GM12865 (cell line): ENCODE results near the gene TBCE.
"Not testable (repeated sequence)": the region's sequence is repeated elsewhere in the genome, so short reads cannot be mapped to it uniquely, and the experiment has no call there.

Experiments used
- DNase-seq: peaks from one replicate; pipeline ENCODE4 v3.0.0; 2010; ENCODE audit warnings: low read depth
- H3K4me3 ChIP-seq: 2 replicates; pipeline ENCODE4 v1.5.1; 2011; ENCODE audit warnings: mild to moderate bottlenecking, low read depth, low read length, control low read depth
- TF ChIP-seq, protein P1 (sequence below): IDR thresholded peaks from 2 replicates; pipeline ENCODE4 v1.5.1; 2011; ENCODE audit warnings: low read length, control low read depth, low read depth, inconsistent platforms; ENCODE audit not compliant: insufficient read depth; ENCODE audit errors: missing control alignments

Gene TBCE

DNA sequence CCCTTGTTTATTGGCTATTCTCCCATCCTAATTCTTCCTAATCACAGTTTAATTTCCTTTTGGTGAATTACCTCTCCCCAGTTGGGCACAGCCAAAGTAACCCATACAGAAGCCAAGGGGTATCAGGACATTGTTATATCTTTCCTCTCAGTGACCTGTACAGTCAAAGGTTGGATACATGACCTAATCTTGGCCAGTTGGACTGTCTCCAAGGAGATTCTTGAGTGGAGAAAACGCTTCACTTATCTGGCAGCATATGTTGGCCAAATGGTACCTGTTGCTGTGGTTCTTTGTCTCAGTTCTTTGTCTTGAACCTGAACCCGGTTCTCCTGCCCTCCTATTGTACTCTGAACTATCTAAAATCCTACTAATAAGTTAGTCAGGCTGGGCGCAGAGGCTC lies 15.3 kb upstream of the TBCE start:
- no peak overlapping the region for H3K4me3 ChIP-seq

DNA sequence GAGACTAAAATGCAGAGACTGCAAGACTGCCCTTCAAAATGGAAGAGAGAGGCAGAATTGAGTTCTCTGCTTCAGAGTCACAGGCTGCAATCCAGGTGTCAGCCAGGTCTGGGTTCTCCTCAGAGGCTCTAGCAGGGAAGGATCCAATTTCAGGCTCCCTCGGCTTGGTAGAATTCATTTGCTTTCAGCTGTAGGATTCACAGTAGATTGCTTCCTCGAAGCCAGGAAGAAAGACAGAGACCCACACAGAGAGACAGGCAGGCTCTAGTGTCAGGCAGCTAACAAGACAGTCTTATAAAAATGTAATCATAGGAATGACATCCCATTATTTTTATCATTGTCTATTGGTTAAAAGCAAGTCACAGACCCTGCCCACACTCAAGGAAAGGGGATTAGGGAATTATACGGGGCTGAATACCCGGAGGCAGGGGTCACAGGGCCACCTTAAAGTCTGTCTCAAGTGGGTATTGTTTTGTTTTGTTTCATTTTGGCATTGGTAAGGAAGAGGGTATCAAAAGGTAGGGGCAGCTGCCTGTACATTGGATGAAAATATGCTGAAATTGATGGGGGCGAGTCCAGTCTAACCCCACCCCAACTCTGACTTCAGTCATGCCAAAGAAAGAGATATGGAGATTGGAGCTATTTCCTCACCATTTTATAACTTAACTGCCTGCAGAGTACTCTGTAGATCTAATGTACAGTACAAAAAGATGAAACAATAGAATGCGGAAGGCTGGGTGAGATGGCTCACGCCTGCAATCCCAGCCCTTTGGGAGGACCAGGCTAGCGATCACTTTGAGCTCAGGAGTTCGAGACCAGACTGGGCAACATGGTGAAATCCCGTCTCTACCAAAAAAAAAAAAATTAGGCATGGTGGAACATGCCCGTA lies 9.5 kb upstream of the TBCE start:
- DNase-seq = no peak
- TF ChIP-seq, protein P1, sequence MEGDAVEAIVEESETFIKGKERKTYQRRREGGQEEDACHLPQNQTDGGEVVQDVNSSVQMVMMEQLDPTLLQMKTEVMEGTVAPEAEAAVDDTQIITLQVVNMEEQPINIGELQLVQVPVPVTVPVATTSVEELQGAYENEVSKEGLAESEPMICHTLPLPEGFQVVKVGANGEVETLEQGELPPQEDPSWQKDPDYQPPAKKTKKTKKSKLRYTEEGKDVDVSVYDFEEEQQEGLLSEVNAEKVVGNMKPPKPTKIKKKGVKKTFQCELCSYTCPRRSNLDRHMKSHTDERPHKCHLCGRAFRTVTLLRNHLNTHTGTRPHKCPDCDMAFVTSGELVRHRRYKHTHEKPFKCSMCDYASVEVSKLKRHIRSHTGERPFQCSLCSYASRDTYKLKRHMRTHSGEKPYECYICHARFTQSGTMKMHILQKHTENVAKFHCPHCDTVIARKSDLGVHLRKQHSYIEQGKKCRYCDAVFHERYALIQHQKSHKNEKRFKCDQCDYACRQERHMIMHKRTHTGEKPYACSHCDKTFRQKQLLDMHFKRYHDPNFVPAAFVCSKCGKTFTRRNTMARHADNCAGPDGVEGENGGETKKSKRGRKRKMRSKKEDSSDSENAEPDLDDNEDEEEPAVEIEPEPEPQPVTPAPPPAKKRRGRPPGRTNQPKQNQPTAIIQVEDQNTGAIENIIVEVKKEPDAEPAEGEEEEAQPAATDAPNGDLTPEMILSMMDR = no peak
- no peak overlapping the region for H3K4me3 ChIP-seq

More for the DNA sequence above, 15.3 kb upstream of the TBCE start:
- TF ChIP-seq, protein P1 = no peak
- no peak for DNase-seq

DNA sequence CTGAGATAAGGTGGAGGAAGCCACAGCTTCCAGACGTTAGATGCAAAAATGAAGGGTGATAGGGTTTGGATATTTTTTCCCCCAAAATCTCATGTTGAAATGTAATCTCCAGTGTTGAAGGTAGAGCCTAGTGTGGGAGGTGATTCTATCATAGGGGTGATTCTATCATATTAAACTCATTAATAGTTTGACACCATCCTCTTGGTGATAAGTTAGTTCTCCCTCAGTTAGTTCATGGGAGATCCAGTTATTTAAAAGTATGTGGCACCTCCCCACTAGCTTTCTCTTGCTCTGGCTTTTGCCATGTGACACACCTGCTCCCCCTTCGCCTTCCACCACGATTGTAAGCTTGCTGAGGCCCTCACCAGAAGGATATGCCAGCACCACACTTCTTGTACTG lies 8.3 kb upstream of the TBCE start:
- DNase-seq = no peak
- no peak overlapping the region for H3K4me3 ChIP-seq
- TF ChIP-seq, protein P1 = no peak

DNA sequence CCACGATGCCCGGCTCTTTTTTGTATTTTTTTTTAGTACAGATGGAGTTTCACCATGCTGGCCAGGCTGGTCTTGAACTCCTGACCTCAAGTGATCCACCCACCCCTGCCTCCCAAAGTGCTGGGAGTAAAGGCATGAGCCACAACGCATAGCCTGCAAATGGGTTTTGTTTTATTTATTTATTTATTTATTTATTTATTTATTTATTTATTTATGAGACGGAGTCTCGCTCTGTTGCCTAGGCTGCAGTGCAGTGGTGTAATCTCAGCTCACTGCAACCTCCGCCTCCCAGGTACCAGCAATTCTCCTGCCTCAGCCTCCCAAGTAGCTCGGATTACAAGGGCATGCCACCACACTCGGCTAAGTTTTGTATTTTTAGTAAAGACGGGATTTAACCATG lies 3.0 kb upstream of the TBCE start:
- not testable (repeated sequence) for H3K4me3 ChIP-seq, DNase-seq

DNA sequence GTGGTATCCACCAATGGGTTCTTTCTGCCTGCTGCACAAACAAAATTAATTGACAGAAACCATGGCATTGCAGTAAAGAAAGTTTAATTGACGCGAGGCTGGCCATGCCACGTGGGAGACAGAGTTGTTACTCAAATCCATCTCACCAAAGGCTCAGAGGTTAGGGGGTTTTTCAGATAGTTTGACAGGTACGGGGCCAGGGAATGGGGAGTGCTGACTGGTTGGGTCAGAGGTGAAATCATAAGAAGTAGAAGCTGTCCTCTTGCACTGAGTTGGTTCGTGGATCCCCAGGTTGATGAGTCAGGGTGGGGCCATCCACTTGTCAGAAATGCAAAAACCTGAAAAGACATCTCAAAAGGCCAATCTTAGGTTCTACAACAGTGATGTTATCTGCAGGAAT lies 941 bp upstream of the TBCE start:
- H3K4me3 ChIP-seq = no peak overlapping the region
- TF ChIP-seq, protein P1 = no peak
- DNase-seq = peak; percentile 8

DNA sequence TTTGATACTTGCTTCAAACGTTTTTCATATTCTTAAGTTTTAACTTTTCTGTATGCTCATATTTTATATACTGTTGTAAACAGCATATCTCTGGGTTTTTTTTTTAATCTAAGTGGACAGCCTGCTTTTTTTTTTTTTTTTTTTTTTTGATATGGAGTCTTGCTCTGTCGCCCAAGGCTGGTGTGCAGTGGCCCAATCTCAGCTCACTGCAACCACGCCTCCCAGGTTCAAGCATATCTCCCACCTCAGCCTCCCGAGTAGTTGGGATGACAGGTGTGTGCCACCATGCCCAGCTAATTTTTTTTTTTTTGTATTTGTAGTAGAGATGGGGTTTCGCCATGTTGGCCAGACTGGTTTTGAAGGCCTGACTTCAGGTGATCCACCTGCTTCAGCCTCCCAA lies 1.2 kb downstream of the TBCE start:
- H3K4me3 ChIP-seq = peak overlapping the region; percentile 95
- DNase-seq = no peak
- TF ChIP-seq, protein P1 = no peak

DNA sequence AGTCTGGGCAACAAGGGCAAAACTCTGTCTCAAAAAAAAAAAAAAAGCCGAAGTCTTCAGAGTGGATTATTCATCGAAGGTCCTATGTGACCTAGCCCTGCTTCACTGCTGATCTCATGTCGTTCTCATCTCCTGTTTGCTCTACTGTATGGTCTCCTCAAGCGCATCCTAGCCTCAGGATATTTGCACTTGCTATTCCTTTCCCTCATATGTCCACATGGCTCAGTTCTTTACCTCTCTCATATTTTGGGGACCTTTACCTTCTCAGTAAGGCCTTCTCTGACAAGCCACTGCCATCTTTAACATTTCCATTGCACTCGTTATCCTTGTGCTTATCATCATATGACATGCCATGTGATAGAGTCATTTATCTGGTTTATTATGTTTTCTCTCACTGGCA lies 2.6 kb downstream of the TBCE start:
- TF ChIP-seq, protein P1 = no peak
- no peak overlapping the region for H3K4me3 ChIP-seq
- DNase-seq = no peak
